ENCODE results near the gene PLB1. TPM values are rescaled to one million over a fixed set of nuclear protein-coding genes. Genes with fewer than 3 reads are reported as not detected.

The PLB1 gene
- total and polyA plus RNA-seq, 2 experiments from 2014 or later: 0.06 to 0.21 TPM

DNA sequence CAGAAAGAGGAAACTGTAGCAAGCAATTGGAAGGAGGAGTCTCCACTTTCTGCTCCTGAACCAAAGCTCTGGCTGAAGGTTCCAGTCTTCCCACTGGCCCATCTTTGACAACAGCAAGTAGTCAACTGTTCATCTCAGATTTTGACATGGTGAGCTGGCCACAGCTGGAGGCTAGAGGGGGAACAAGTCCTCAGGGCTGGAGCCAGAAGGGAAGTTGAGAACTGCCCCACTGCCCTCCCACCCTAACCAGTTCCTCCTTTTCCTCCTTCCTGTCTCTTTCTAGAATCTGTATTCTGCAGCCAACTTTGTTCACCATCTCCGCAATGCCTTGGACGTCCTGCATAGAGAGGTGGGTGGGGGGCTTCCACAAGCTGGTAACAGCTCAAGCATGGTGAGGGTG is 105.8 kb downstream of the PLB1 start:
- H4K20me1 ChIP-seq (replicated peaks; ENCODE audit: insufficient read depth): no peaks in the 10 kb centered on the region
- H3K27ac ChIP-seq (ENCODE audit: low read depth): no peak overlapping the region
- Mint-ChIP-seq H3K9me3 (no peaks in the 10 kb centered on the region), H3K27me3 (ENCODE audit: insufficient read depth, low read depth, poor library complexity) (peaks cover 5% of the 10 kb centered on the region), H3K36me3 (ENCODE audit: low read depth) (no peaks in the 10 kb centered on the region), H3K4me1 (peaks cover 2% of the 10 kb centered on the region; the same call in 2 of the 3 replicates), H3K27ac (no peak overlapping the region), H3K4me3 (no peak overlapping the region)
- H3K27me3 ChIP-seq (ENCODE audit: insufficient read depth): no peaks in the 10 kb centered on the region
- H3K79me2 ChIP-seq (replicated peaks; ENCODE audit: insufficient read depth): no peaks in the 10 kb centered on the region
- ATAC-seq (no peak), DNase-seq (ENCODE audit: low spot score) (no peak)
- no peak overlapping the region for H3K4me3 ChIP-seq
- H3K4me1 ChIP-seq (ENCODE audit: insufficient read depth): no peaks in the 10 kb centered on the region
- H2AFZ ChIP-seq: no peak overlapping the region
- no peaks in the 10 kb centered on the region for H3K36me3 ChIP-seq (ENCODE audit: insufficient read depth)
- TF ChIP-seq, protein P1, sequence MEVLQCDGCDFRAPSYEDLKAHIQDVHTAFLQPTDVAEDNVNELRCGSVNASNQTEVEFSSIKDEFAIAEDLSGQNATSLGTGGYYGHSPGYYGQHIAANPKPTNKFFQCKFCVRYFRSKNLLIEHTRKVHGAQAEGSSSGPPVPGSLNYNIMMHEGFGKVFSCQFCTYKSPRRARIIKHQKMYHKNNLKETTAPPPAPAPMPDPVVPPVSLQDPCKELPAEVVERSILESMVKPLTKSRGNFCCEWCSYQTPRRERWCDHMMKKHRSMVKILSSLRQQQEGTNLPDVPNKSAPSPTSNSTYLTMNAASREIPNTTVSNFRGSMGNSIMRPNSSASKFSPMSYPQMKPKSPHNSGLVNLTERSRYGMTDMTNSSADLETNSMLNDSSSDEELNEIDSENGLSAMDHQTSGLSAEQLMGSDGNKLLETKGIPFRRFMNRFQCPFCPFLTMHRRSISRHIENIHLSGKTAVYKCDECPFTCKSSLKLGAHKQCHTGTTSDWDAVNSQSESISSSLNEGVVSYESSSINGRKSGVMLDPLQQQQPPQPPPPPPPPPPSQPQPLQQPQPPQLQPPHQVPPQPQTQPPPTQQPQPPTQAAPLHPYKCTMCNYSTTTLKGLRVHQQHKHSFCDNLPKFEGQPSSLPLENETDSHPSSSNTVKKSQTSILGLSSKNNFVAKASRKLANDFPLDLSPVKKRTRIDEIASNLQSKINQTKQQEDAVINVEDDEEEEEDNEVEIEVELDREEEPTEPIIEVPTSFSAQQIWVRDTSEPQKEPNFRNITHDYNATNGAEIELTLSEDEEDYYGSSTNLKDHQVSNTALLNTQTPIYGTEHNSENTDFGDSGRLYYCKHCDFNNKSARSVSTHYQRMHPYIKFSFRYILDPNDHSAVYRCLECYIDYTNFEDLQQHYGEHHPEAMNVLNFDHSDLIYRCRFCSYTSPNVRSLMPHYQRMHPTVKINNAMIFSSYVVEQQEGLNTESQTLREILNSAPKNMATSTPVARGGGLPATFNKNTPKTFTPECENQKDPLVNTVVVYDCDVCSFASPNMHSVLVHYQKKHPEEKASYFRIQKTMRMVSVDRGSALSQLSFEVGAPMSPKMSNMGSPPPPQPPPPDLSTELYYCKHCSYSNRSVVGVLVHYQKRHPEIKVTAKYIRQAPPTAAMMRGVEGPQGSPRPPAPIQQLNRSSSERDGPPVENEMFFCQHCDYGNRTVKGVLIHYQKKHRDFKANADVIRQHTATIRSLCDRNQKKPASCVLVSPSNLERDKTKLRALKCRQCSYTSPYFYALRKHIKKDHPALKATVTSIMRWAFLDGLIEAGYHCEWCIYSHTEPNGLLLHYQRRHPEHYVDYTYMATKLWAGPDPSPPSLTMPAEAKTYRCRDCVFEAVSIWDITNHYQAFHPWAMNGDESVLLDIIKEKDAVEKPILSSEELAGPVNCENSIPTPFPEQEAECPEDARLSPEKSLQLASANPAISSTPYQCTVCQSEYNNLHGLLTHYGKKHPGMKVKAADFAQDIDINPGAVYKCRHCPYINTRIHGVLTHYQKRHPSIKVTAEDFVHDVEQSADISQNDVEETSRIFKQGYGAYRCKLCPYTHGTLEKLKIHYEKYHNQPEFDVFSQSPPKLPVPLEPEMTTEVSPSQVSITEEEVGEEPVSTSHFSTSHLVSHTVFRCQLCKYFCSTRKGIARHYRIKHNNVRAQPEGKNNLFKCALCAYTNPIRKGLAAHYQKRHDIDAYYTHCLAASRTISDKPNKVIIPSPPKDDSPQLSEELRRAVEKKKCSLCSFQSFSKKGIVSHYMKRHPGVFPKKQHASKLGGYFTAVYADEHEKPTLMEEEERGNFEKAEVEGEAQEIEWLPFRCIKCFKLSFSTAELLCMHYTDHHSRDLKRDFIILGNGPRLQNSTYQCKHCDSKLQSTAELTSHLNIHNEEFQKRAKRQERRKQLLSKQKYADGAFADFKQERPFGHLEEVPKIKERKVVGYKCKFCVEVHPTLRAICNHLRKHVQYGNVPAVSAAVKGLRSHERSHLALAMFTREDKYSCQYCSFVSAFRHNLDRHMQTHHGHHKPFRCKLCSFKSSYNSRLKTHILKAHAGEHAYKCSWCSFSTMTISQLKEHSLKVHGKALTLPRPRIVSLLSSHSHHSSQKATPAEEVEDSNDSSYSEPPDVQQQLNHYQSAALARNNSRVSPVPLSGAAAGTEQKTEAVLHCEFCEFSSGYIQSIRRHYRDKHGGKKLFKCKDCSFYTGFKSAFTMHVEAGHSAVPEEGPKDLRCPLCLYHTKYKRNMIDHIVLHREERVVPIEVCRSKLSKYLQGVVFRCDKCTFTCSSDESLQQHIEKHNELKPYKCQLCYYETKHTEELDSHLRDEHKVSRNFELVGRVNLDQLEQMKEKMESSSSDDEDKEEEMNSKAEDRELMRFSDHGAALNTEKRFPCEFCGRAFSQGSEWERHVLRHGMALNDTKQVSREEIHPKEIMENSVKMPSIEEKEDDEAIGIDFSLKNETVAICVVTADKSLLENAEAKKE (CRISPR knock-in tag; IDR thresholded peaks at IDR 0.05): no peak
- no peaks in the 10 kb centered on the region for H3F3A ChIP-seq (replicated peaks; ENCODE audit: low read depth)
- H3K9me2 ChIP-seq (ENCODE audit: insufficient read depth): no peaks in the 10 kb centered on the region
- no peak overlapping the region for H3K4me2 ChIP-seq

DNA sequence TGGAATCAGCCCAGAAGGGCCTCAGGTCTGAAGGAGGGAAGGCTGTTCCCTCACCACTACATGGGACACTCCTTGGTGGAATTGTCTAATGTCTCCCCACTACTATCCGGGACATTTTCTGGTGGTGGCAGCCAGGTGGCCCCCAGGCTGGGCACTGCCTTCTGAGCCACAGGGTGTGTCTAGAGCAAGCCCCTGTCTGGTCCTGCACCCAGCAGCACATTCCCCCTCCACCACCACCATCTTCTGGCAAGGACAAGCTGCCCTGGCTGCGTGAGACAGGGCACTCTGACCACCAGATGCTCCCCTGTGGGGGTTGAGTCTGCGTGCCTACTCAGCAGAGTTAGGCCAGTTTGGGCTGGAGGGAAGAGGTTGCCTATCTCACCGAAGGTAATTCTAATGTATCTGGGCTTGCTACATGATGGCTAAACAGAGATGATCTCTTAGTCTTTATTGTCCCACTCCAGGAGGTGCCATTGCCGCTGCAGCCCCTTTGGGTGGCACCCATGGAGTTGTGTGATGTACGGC is 106.3 kb downstream of the PLB1 start:
- Histone ChIP-seq H3F3A (replicated peaks; ENCODE audit: low read depth) (no peaks in the 10 kb centered on the region), H3K4me1 (ENCODE audit: insufficient read depth) (no peaks in the 10 kb centered on the region), H3K9me2 (ENCODE audit: insufficient read depth) (no peaks in the 10 kb centered on the region), H4K20me1 (replicated peaks; ENCODE audit: insufficient read depth) (no peaks in the 10 kb centered on the region), H3K27ac (ENCODE audit: low read depth) (no peak overlapping the region), H2AFZ (no peak overlapping the region), H3K27me3 (ENCODE audit: insufficient read depth) (no peaks in the 10 kb centered on the region), H3K36me3 (ENCODE audit: insufficient read depth) (no peaks in the 10 kb centered on the region), H3K79me2 (replicated peaks; ENCODE audit: insufficient read depth) (no peaks in the 10 kb centered on the region), H3K4me3 (no peak overlapping the region), H3K4me2 (no peak overlapping the region)
- Mint-ChIP-seq H3K27me3 (ENCODE audit: insufficient read depth, low read depth, poor library complexity) (peaks cover 3% of the 10 kb centered on the region), H3K4me3 (no peak overlapping the region), H3K27ac (no peak overlapping the region), H3K9me3 (no peaks in the 10 kb centered on the region), H3K4me1 (peaks cover 5% of the 10 kb centered on the region), H3K36me3 (ENCODE audit: low read depth) (no peaks in the 10 kb centered on the region)
- DNase-seq (ENCODE audit: low spot score) (no peak), ATAC-seq (no peak)
- no peak for TF ChIP-seq EZH2phosphoT487 (IDR thresholded peaks at IDR 0.05; ENCODE audit: unreplicated experiment)
- TF ChIP-seq, protein P1 (CRISPR knock-in tag; IDR thresholded peaks at IDR 0.05): no peak
